ENCODE results near the gene FGF18.
A peak's percentile ranks its signal among the peaks of the same experiment; 100 is the strongest.

Gene FGF18

GRCh38 chr5:171467107-171467506 is 47.7 kb downstream of the FGF18 start:
- FAIRE-seq: no peak

GRCh38 chr5:171469326-171469725 is 49.9 kb downstream of the FGF18 start:
- no peak for DNase-seq (ENCODE audit: low spot score)
- no peak for FAIRE-seq

More at GRCh38 chr5:171467107-171467506, 47.7 kb downstream of the FGF18 start:
- no peak for DNase-seq (ENCODE audit: low spot score)

- FAIRE-seq (no peak), DNase-seq (ENCODE audit: low spot score) (no peak)
These were observed 51.0 kb downstream of the FGF18 start for GRCh38 chr5:171470420-171470819.

GRCh38 chr5:171474230-171474813 is 54.9 kb downstream of the FGF18 start:
- DNase-seq (ENCODE audit: low spot score) (no peak), FAIRE-seq (no peak)

GRCh38 chr5:171475596-171475995 is 56.1 kb downstream of the FGF18 start:
- DNase-seq (ENCODE audit: low spot score) (no peak), FAIRE-seq (no peak)

- DNase-seq (ENCODE audit: low spot score) (no peak), FAIRE-seq (no peak)
These were observed 57.3 kb downstream of the FGF18 start for GRCh38 chr5:171476701-171477100.

- no peak for FAIRE-seq
- DNase-seq (ENCODE audit: low spot score): no peak
These were observed 57.7 kb downstream of the FGF18 start for GRCh38 chr5:171477101-171477500.

GRCh38 chr5:171477666-171478065 is 58.2 kb downstream of the FGF18 start:
- FAIRE-seq: no peak

GRCh38 chr5:171478946-171479775 is 59.7 kb downstream of the FGF18 start:
- no peak for DNase-seq (ENCODE audit: low spot score)
- FAIRE-seq: no peak

More at GRCh38 chr5:171477666-171478065, 58.2 kb downstream of the FGF18 start:
- no peak for DNase-seq (ENCODE audit: low spot score)

- no peak for DNase-seq (ENCODE audit: low spot score)
- FAIRE-seq: no peak
These were observed 60.3 kb downstream of the FGF18 start for GRCh38 chr5:171479776-171480125.

GRCh38 chr5:171480239-171480638 is 60.8 kb downstream of the FGF18 start:
- FAIRE-seq (no peak), DNase-seq (ENCODE audit: low spot score) (no peak)

- no peak for FAIRE-seq
- DNase-seq (ENCODE audit: low spot score): peak; percentile 9
These were observed 62.4 kb downstream of the FGF18 start for GRCh38 chr5:171481571-171482433.

- DNase-seq (ENCODE audit: low spot score) (no peak), FAIRE-seq (no peak)
These were observed 62.9 kb downstream of the FGF18 start for GRCh38 chr5:171482434-171482730.

GRCh38 chr5:171483551-171484135 is 64.2 kb downstream of the FGF18 start:
- FAIRE-seq (no peak), DNase-seq (ENCODE audit: low spot score) (no peak)

- DNase-seq (ENCODE audit: low spot score) (no peak), FAIRE-seq (no peak)
These were observed 65.0 kb downstream of the FGF18 start for GRCh38 chr5:171484460-171484899.

- no peak for FAIRE-seq
- no peak for DNase-seq (ENCODE audit: low spot score)
These were observed 66.2 kb downstream of the FGF18 start for GRCh38 chr5:171485668-171486067.

- no peak for FAIRE-seq
- no peak for DNase-seq (ENCODE audit: low spot score)
These were observed 67.2 kb downstream of the FGF18 start for GRCh38 chr5:171486613-171487012.

GRCh38 chr5:171488876-171489275 is 69.4 kb downstream of the FGF18 start:
- DNase-seq (ENCODE audit: low spot score): no peak
- FAIRE-seq: no peak

- FAIRE-seq: no peak
These were observed 73.3 kb downstream of the FGF18 start for GRCh38 chr5:171492781-171493180.

GRCh38 chr5:171493646-171494393 is 74.4 kb downstream of the FGF18 start:
- FAIRE-seq (no peak), DNase-seq (ENCODE audit: low spot score) (no peak)

More at GRCh38 chr5:171492781-171493180, 73.3 kb downstream of the FGF18 start:
- DNase-seq (ENCODE audit: low spot score): no peak

Data from RCC 7860 (cell line).